COLO829 (cell line): ENCODE measurements around the gene MRPL10.

ENCODE experiments used
- DNase-seq: peaks from one replicate; pipeline ENCODE4 v3.0.0; 2012; ENCODE audit warnings: low spot score

MRPL10 gene

DNA sequence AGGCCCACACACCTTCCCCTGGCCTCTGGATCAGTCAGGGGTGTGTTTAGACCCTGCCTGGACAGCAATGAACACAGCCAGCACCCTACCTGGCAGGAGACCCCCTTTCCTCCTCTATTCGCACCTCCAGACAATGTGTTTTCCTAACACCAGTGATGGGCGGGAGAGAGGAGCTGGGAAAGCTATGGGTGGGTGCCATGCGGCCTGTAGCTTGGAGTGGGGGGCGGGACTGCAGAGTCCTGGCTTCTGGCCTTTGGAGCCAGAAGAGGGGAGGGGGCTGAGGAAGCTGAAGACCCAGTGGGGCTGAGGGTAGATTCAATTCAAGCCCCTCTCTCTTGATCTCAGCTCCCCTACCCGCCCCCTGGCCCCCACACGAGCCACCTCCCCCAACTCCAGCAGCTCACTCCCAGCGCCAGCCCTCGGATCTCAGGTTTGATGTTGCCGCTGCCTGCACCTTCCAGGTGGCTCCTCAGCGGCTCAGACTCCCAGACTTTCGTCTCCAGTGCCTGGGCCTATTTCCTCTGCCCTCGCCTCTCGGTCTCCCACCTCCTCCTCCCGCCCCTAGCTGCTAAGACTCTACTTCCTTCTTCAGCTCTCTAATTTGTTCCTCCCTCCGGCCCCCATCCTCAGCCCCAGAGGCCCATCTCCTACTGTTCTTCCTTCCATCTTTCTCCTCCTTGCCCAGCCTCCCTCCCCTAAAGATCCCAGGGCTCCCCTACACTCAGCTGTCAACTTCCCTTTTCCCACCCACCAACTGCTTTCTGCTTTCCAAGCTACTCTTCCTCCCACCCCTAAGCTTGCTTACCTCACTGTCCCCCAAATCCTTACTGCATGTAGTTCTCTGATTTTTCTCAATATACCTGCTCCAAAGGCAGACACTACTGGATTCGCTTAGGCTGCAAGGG, 26.5 kb upstream of the MRPL10 start:
- no peak for DNase-seq

DNA sequence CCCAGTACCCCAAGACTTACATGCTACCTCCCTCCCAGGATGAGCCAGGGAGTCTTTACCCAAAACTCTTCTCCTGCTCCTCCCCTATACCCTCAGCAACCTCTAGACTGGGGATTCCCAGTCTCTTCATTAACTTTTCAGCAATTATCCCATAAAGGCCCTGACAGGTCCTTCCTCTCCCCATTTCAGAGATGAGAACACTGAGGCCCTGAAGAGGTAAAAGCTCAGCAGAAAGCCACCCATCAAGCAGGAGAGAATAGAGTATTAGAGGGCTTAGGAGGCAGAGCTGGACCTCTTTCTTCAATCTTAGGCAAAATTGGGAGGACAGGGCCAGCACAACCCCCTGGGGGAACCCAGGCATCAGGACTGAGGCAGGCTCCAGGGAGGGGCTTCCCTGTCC, 25.5 kb upstream of the MRPL10 start:
- no peak for DNase-seq

DNA sequence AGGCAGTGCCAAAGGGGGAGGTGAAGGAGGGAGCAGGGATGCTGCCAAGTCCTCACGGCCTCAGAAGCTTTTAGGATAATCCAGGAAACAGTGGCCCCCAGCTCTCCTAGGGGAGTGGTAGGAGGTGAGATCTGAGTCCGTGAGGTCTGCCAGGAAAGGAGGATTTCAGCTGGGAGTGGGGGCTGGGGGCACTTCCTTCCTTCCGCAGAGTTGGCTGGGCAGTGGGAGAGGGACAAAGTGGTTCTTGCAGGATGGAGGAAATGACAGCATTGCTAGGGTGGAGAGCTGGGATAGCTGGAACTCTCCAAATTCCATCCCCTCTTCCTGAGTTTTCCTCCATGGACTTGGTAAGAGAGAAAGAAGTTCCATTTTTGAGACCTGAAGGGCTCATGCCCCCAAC, 24.4 kb upstream of the MRPL10 start:
- DNase-seq = no peak

DNA sequence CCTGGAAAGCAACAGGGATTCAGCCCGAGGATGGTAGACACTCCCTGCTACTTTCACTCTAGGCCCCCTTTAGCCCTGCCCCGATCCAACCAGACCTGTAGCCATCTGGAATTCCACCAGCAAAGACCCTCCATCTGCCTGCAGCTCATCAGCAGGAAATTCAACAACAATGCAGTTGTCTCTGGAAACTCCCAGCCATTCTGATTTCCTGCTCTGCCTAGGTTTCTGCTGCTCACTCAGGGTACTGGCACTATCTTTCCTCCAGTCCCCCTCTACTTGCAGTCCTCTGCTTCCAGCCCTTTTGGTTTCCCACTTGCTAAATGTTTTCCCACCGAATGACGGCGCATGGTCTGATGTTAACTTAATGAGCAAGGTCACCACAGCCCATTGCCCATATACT, 22.3 kb upstream of the MRPL10 start:
- no peak for DNase-seq

DNA sequence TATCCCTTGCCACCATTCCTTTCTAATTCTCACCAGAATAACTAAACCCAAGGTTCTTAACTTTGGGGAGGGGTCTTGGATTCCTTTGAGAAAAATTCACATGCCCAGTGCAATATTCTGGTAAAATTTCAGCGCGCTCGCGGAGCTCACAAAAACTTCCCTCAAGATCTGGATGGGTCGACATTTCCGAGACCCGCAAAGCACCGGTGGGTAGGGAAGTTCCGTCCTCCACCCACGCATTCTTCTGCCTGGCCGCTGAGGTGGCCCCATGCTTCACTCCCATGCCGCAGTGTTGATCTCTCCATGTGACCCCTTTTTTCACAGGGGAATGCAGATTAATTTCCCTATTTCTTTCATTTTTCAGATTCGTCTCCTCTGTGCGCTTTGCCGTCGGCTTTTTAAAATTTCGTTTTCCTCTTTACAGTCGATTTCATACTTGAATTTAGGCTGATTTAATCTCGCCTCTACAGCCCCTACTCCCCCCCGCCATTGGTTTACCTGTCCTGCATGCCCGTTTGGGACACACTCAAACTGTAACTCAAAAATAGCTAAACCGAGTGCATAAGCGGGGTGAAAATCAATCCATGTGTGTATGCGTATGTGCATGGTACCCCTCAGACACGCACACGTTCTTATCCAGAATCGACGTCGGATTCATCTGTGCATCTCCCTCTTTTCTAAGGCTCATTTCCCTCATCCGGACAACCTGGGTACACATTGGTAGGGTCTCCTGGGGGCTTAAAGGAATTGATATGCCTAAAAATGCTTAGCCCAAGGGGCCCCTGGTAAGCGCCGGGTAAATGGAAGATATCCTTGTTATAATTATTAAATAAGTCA, 21.0 kb upstream of the MRPL10 start:
- DNase-seq = no peak

DNA sequence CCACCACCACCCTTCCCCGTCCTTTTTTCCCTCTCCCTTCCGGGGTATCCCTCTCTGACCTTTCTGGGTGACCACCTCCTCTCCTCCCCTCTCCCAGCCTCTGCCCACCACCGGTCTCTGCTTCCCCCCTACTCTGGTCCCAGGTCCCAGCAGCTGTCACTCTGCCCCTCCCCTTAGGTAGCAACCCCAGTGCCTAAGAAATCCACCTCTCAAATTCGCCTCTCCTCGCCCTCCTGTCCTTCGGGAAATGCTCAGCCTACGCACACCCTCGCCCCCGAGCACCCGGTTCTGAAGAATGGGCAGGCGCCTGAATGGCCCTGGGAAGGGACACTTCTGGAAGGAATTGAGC, 20.4 kb upstream of the MRPL10 start:
- DNase-seq = no peak

DNA sequence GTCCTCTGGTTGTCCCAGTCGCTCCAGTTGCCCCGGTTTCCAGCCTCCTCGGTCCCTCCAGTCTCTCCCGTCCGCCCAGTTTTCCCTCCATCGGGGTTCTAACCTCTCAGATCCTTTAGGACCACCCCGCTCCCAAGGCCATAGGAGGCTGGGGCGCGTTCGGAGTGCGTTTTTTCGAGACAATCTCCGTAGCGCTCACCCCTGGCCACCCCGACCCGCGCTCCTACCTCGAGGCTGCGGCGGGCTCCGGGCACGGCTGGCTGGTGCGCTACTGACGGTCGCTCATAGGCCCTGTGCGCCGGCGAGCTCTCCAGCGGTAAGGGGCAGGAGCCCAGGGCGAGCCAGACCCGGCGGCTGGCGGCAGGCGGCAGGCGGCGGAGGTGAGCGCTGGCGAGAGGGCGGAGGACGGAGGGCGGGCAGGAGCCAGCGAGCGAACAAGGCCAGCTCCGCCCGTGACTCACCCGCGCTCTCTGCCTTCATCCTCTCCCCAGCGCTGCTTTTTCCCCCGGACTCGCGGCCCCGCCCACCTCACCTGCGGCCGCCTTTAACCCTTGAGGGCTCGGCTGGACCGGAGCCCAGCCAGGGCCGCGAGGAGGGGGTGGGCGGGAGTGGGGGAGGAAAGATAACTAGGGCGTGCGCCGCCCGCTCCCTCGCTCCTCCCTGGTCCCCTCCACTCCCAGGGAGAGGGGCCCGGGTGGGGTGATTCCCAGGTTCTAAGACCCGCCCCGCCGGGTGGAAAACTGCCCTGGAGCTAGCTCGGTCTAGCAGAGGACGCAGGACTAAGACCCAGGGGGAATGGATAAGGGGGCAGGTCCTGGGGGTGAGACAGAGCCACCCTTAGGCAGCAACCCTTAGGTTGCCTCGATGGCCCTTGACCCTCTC, 19.6 kb upstream of the MRPL10 start, which contains the start of gene SP6:
Gene SP6, minus strand, starts transcription at position 472 of the 882 bp plus-strand sequence. CDS start 2,734 bp downstream, outside the sequence.
- peak; percentile 40 for DNase-seq

DNA sequence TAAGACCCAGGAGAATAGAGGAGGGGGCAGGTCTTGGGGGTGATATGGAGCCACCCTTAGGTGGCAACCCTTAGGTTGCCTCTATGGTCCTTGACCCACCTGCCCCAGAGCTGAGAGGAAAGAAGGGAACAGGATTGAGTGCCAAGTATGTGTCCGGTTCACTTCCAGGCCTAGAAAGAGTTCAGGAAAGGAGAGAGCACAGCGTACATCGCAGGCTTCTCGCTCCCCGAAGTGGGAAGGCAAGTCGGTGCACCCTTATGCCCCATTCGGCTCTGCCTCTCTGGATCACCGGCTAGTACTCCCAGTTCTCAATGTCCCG, 19.0 kb upstream of the MRPL10 start:
- DNase-seq = no peak

DNA sequence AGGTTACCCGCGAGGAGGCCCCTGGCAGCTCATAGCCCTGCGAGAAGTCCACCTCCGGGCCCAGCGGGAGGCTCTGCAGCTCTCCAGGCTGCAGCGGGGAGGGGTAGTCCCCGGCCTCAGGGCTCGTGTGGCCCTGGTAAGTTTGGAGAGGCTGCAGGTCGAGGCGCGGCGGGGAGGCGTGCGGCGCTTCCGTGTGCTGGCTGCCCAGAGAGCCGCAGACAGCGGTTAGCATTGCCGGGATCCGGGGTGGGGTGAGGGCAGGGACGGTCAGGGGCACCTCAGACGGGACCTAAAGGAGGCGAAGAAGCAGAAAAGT, 16.8 kb upstream of the MRPL10 start:
- no peak for DNase-seq

DNA sequence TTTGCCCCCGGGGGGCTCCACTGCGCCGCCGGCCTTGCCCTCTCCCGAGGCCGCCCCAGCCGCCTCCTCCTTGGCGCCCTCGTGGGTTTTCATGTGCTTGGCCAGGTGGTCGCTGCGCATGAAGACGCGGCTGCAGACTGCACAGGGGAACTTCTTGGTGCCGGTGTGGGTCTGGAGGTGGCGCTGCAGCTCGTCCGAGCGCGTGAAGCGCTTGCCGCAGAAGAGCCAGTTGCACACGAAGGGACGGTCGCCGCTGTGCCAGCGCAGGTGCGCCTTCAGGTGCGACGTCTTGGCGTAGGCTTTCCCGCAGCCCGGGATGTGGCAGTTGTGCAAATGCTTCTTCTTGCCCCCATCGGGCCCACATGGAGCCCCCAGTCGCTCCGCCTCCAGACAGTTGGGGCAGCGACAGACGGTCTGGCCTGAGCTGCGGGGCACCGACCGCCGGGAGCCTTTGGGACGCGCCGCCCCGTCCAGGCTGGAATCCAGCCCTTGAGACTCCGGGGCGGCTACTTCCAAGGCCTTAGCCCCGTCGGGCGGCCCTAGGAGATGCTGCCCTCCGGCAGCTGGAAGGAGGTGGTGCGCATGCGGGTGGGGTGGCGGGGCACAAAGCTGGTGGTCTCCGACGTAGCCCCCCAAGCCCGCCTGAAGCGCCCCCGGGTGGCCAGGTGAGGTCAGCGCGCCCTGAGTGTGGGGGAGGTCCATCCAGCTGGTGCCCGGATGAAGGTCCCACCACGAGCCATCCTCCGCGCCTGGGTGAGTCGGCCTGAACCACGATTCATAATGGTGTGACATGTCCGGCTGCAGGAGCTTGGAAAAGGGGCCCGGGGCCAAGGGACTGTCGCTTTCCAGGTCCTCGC, 16.2 kb upstream of the MRPL10 start:
- no peak for DNase-seq

DNA sequence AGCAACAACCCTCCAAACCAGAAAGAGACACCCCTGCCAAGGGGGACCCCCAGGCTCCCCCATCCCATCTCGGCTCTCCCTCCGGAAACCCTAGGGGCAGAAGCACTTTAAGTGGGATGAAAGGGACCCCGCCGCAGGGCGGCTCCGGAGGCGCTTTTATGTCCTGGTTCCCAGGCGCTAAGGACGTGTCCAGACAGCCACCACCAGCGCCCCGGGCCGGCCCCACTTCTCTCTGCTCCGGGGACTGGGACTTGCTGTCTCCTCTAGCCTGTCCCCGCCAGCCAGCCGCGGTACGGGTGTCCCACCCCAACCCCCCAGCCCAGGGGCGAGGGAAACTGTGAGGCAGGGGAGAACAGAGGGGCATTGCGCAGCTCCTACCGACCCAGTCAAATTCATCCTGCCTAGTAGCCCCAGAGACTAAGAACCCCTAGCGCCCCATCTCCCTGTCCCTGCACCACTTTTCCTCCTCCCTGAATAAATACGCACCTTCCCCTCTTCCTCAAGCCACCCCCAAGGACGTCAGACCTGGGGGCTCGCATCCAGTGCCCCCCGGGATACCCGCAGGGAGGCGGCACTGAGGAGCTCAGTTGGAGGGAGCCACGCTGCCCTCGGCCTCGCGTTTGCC, 15.5 kb upstream of the MRPL10 start:
- DNase-seq = no peak

DNA sequence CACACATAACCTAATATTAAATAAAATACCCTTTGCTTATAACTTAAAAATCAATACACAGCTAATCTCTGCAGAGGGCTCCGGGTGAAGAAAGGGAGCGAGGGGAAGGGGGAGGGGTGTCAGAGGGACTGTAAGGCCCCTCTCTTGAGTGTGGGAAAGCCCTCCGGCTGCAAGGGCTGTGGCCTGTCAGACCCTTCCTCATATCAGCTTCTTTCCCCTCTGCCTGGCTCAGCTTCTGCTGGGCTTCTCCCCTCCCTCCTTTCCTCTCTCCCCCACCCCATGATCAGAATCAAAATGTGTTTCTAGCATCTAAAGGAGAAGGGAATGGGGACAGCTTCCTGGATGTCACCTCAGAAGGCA, 14.4 kb upstream of the MRPL10 start:
- DNase-seq = no peak

DNA sequence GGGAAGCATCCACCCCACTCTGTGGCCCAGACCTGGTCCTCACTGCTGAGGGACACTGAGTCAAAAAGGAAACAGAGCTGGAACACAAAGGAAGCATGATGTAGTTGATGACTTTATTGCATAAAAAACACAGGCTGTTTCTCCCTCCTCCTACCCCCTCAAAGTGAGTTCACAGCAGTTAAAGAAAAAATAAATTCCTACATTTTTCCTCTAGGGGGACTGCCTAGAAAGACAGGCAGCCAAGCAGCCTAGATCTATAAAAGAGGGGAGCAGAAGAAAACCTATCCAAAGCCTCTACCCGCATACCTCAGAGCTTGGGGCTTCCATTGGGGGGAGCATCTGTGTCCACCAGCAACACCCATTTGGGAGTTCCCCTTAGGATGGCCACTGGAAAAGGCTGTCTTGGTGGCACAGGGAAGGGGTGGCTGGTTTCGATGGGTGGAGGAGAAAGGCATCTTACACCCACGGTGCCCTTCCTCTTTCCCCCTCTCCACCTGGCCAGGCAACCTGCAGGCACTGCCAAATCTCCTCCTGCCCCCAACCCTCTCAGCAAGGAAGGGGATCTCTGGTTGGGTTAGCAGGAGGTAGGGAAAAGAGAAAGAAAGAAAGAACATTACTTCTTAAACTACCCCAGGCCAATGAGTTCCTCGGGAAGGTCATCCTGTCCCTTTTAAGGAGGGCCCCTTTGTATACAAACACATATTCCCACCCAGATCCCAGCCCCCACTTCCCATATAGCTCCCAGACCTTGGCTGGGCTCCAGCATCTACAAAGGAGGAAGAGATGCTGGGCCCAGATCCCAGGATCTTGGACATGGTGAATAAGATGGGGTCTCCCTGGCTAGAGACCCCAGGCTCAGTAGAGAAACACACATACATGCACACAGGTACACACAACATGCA, 13.7 kb upstream of the MRPL10 start:
- no peak for DNase-seq

DNA sequence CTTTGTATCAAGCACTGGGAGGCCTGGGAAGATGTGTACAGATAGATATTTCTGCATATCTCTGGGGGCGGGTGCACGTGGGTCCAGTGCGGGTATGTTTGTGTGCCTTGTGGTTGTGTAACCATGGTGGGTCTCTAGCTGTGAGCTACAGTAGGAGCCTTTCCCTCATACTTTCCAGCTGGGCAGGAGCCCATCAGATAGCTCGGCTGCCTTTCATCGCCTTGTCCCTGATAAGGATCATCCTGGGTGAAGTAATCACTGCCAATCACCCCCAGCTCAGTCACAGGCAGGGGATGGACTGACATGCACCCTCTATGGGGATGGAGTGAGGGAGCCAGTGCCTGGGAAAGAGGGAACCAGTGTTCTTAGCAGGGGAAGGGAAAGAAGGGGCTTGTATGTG, 12.9 kb upstream of the MRPL10 start:
- DNase-seq = no peak

DNA sequence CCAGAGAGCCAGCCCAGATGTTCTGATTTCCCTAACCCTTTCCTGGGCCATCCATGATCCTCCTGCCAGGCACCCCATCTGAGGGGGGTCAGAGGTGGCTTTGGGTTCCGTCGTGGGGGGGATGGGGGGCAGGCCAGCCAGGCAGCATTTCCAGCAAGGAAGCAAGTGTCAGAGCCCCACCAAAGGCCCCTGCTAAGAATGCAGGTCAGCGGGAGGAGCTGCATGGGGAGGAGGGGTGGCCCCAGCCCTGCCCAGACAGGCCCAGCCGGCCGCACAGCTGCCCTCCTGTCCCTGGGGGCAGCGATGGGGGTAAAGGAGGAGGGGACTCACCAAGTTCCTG, 12.0 kb upstream of the MRPL10 start:
- no peak for DNase-seq

DNA sequence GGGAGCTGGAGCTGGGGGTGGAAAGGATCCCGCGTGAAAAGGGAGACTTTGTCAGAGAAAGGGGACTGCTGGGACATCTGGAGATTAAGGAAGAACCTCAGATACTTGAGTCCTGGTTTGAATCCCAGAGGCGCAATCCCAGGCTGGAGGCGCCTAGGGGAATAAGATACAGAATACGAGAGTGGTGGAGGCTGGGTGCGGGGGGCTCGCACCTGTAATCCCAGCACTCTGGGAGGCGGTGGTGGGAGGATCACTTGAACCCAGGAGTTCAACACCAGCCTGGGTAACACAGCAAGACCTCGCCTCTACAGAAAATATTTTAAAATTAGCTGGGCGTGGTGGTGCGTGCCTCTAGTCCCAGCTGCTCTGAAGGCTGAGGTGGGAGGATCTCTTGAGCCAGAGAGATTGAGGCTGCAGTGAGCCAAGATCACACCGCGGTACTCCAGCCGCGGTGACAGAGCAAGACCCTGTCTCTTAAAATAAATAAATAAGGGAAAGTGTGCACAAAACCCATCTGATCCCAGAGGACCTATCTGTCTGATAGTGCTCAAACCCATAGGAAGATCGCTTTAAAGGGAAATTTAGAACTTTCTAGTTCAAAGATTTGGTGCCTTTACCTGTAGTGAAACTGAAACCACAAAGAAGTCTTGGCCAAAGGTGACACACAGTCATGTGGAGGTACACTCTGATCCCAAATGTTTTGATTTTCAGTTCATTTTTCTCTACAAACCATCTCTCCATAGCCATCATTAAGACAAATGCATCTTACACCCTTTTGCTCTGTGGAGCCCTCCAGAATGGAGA, 10.3 kb upstream of the MRPL10 start:
- DNase-seq = no peak

DNA sequence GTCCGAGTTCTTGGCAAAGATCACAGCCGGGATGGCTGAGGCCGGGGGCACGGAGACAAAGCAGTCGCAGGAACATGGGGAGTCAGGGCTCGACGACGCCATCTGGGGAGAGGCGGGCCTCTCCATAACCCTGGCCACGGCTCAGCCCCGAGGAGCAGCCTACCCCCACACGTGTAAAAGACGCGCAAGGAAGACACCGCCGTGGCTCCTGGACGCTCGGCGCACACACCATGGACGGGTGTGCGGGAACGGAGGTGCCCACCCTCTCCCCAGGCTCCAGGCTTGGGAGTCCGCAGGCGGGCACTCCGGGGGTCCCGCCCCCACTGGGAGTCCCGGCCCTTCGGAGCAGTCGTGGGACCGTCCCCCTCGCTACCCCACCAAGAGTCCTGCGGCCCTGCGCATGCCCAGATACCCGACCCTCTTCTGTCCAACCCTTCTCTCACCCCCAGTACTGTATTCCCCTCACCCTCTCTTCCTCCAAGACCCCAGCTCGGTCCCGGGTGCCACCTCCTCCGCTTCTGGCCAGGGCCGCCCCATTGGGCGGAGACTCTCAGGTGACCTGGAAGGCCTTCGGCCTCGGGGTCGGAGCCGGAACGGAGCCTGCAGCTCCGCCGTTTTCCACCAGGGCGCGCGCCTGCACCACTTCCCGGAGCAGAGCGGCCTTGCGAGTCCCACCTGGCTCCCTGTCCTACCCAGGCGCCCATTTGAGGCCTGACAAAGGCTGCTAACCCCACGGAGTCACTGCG, 9.6 kb upstream of the MRPL10 start, which contains the start of gene SCRN2:
Gene SCRN2, minus strand, starts transcription at position 532 of the 746 bp plus-strand sequence. Its CDS starts 430 bp downstream, at position 102.
- DNase-seq = peak; percentile 79

DNA sequence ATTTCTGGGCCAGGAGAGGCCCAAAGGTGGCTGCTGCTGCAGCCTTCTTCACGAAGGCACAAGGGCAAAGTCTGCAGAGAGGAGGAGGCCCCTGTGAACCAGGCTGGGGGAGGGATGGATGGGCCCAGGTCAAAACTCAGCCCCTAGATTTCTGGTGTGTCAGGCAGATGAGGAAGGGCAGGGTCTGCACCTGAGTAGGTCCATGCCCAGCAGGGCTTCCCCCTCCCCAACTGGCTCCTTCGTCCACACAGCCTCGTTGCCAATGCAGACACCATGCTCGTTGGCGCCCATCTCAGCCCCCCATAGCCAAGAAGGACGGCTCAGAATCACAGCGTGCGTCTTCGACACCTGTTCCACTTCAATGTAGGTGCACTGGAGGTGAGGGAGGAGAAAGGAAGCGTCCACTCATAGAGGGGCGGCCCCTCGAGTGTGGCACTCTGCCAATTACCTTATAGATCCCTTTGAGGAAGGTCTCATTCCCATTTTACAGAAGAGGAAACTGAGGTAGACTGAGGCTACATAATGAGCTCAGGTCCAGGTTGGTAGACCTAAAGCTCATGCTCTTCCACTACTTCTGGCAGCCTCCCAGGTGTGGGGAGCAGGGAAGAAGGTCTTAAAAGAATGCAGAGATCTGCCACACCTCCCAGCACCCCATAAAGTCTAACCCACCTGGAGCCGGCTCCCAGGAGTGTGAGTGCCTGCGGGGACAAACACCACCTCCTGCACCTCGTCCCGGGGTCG, 8.8 kb upstream of the MRPL10 start:
- DNase-seq = no peak
